Measurements from ENCODE around the gene MUS81.

DNA sequence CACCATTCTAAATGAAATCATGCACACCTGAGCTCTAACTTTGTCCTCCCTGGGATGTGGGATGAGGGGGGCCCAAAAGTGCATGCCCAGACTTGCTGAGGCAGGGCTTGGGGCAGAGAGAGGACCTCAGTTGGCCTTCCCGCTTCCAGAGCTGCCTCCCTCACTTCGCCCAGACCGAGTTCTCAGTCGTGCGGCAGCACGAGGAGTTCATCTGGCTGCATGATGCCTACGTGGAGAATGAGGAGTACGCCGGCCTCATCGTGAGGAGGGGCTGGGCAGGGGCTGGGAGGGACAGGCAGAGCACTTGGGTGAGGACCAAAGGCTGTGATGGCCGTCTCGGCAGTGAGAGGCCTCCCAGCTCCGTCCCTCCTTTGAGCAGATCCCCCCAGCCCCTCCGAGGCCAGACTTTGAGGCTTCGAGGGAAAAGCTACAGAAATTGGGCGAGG lies 10.4 kb upstream of the MUS81 start:
- no peak for TF ChIP-seq CTCF (IDR thresholded peaks at IDR 0.05; ENCODE audit: low read length)
- TF ChIP-seq EZH2 (optimal IDR thresholded peaks at IDR 0.05; ENCODE audit: low read depth, low read length), result no peak
- TF ChIP-seq EZH2phosphoT487 (IDR thresholded peaks at IDR 0.05; ENCODE audit: low read length), result no peak
